HG02870 (cell line): Measurements from ENCODE around the gene CTDSP2.
"Not testable (repeated sequence)": the region's sequence is repeated elsewhere in the genome, so short reads cannot be mapped to it uniquely, and the experiment has no call there.

Source experiments
- ATAC-seq: cut with Tn5 transposase; IDR thresholded peaks from one replicate; pipeline ENCODE4 v1.9.1; 2021; ENCODE audit warnings: mild to moderate bottlenecking, moderate library complexity; ENCODE audit not compliant: unreplicated experiment

Gene CTDSP2

GRCh38 chr12:57882575-57882974 is 36.0 kb upstream of the CTDSP2 start:
- ATAC-seq = no peak

DNA sequence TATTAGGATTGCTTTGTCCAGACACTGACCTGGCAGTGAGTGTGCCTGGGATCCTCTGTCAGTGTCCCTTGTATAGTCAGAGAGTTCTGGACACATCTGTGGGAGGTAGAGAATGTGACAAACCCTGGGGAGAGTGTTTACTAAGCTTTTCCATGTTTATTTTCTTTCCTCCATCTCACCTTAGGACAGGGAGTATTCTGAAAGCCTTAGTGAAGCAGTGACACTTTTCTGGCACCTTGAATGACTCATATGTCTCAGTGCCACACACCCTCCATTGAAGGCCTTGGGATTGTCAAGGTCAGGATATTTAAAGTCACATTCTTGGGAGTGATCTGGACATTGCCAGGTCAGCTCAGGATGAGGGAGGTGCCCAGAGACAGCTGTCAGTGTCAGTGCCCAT is 34.9 kb upstream of the CTDSP2 start:
- ATAC-seq = no peak

GRCh38 chr12:57881035-57881434 is 34.5 kb upstream of the CTDSP2 start:
- ATAC-seq = not testable (repeated sequence)

DNA sequence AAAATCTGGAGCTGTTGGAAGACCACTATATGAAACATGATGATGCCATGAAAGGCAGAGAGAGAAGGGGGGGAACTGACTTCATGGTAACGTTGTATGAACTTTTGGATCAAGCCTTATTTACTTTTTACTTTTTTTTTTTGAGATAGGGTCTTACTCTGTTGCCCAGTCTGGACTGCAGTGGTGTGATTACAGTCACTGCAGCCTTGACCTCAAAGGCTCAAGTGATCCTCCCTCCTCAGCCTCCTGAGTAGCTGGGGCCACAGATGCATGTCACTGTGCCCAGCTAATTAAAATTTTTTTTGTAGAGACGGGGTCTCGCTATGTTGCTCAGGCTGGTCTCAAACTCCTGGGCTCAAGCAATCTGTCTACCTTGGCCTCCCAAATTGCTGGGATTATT is 31.3 kb upstream of the CTDSP2 start:
- no peak for ATAC-seq

GRCh38 chr12:57875753-57876547 is 29.4 kb upstream of the CTDSP2 start:
- no peak for ATAC-seq

DNA sequence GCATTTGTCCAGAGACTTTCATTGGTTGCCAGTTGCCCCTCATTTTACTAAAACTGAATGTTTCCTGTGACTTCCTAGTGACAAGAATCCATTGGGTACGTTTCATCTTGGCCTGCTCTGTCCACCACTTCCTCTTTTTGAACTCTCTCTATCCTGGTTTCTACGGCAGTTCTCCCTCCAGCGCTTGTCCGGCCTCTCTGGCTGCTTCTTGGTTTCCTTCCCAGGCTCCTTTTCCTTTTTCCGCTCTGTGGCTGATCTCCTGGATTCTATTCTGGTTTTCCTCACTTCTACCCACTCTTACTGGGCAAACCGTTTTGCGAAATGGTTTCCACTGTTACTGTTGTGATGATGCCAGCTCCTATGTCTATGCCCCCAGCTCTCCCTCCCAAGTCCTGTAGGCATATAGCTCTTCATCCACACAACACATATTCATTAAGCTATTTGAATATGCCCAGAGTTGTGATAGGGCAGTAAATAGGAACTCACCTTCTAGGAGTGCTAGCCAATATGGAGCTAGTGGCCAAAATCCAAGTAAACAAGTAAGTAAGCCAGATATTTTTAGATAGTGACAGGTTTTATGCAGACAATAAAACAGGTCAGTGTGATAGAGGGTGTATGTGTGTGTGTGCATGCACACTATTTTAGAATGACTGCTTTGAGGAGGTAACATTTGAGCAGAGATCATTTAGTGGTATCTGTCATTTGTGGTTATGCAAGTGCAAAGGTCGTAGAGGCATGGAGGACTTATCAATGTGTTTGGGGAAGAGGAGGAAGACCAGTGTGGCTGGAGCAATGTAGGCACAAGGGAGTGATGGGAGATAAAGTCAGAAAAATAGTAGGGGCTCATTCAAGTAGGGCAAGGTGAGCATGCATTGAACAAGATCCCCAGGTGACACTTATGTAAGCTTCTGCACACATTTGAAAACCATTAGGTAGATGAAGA is 27.9 kb upstream of the CTDSP2 start:
- no peak for ATAC-seq

- no peak for ATAC-seq
These were observed 25.8 kb upstream of the CTDSP2 start for GRCh38 chr12:57872362-57872761.

DNA sequence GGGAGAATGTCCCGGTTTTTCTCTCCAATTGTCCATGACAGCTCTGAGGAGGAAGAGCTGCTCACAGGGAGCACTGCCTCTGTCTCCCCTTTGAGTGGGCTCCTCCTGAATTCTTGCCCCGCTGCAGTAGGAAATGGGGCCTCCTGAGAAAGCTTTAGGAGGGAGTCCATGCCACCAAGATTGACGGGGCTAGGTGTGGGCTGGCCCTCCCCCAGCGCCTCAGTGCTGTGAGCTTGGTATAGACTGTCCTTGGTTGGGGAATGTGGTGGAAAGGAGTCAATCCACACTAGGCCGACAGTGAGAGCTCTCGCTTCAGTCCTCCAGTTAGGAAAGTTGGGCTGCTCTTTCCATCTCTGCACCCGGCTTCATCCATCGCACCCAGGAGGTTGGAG is 23.4 kb upstream of the CTDSP2 start:
- ATAC-seq = no peak

DNA sequence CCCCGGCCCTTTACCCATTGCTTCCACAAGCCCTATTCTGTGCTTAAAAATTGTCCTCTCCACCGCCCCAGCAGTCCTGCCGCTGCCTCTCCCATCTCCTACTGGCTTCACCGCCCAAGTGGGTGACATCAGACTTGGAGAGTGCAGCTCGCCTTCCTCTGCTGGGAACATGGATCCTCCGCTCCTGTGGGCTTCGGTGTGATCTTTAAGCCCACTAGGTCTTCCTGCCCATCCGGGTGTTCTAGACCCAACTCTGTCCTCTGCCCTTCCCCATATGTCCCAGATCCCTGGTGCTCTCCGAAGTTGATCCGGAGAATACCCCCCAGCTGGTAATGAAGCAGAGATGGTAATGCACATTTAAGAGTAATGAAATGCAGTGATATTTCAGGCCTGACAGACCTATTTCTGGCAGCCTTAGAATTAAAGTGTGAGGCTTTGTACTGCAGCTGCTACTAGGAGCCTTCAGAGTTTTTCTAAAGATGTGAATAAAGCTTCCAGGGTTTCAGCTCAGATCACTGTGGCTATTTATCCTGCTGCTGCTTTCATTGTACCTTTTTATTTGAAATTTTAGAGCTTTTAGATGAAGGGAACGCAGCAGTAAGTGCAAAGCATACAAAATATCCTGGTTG is 22.9 kb upstream of the CTDSP2 start:
- no peak for ATAC-seq

- ATAC-seq = no peak
These were observed 22.3 kb upstream of the CTDSP2 start for GRCh38 chr12:57868851-57869268.

- no peak for ATAC-seq
These were observed 21.7 kb upstream of the CTDSP2 start for GRCh38 chr12:57868221-57868620.

DNA sequence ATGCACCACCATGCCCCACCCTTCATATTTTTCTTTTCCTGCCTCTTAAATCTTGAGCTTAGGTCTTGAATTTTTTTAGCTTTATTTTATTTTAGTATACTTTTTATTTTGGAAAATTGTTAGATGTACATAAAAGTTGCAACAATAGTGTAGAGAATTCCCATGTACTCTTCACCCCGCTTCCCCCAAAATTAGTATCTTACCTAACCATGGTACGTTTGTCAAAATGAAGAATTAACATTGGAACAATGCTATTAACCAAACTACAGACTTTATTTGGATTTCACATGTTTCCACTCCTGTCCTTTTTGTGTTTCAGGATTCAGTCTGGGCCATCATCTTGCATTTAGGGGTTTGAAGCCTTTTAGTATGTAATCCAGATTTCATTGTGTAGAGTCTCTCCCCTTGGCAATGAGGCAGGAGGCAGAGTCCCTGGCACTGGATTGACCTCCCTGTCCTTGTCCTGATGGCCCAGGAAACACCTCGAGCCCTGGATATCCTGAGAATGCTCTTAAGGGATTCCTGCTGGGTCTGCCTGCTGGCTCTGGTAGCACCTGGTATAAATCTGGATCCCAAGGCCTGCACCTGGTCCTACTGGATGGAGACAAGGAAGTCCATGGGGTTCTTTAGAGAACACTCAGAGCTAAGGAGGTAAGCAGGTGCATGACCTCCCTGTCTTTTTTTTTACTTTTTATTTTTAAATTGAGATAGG is 19.9 kb upstream of the CTDSP2 start:
- no peak for ATAC-seq

GRCh38 chr12:57865084-57865751 is 18.7 kb upstream of the CTDSP2 start:
- peak; percentile 81 for ATAC-seq

GRCh38 chr12:57864442-57865083 is 18.0 kb upstream of the CTDSP2 start:
- ATAC-seq = no peak

DNA sequence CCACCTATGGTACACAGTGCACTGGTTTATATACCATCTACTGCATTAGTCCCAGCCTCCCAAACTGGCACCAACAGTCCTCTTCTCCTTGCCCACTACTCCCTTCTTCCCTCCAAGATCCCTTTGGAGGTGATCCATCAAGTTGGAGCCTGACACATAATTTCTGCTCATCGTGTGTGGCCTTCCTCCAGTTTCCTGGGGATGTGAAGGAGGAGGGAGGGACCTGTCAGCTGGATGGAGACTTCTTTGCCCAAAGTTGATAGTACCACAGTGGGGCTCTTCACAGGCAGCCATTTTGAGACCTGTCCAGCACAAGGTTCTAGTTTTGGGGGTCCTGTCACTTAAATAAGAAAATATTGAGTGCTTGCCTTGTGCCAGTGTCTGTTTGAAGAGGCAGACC is 17.1 kb upstream of the CTDSP2 start:
- no peak for ATAC-seq

DNA sequence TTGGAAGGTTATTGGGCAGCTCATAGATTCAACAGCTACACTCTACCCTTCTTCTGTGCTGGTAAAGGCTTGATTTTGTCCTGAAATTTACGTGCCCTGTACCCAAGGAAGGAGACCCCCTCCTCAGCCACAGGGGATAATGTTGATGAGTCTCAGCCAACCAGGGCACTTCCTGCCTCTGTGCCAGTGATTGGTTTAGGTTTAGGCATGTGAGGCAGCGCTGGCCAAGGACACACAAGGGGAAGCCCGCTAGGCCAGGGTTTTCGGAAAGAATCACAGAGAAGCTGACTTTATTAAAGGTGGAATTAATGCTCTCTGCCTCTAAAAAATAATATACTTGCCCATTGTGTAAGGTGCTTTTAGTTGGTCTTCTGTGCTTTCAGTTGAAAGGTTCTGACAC is 15.4 kb upstream of the CTDSP2 start:
- ATAC-seq = no peak

DNA sequence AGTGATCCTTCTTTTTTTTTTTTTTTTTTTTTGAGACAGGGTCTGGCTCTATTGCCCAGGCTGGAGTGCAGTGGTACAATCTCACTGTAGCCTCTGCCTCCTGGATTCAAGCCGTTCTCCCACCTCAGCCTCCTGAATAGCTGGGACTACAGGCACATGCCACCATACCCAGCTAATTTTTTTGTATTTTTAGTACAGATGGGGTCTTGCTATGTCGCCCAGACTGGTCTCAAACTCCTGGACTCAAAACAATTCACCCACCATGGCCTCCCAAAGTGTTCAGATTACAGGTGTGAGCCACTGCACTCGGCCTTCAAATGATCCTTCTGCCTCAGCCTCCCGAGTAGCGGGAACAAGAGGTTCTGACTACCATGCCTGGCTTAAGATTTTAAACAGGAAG is 14.4 kb upstream of the CTDSP2 start:
- not testable (repeated sequence) for ATAC-seq

DNA sequence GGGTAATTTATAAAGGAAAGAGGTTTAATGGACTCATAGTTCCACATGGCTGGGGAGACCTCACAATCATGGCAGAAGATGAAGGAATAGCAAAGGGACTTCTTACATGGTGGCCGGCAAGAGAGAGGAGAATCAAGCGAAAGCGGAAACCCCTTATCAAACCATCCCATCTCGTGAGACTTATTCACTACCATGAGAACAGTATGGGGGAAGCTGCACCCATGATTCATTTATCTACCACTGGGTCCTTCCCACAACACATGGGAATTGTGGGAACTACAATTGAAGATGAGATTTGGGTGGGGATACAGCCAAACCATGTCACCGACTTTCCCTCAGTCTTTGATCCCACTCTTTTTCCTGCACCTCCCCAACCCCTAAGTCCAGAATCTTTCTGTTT is 12.6 kb upstream of the CTDSP2 start:
- ATAC-seq = no peak

GRCh38 chr12:57858123-57858522 is 11.6 kb upstream of the CTDSP2 start:
- ATAC-seq = not testable (repeated sequence)

GRCh38 chr12:57854965-57855364 is 8.4 kb upstream of the CTDSP2 start:
- no peak for ATAC-seq
